Hepatocyte (in vitro differentiated cells): ENCODE data around the gene NOXA1. TPM values are rescaled to one million over a fixed set of nuclear protein-coding genes. Genes with fewer than 3 reads are reported as not detected.
"Not testable (repeated sequence)": the region's sequence is repeated elsewhere in the genome, so short reads cannot be mapped to it uniquely, and the experiment has no call there.

ENCODE experiments used
- DNase-seq: peaks from one replicate; pipeline ENCODE4 v3.0.0-alpha.2; 2016; ENCODE audit warnings: low spot score
- H2AFZ ChIP-seq: fragments of 200-600 bp; sonication (generic); 2 replicates; pipeline ENCODE4 v1.6.0; 2016; ENCODE audit warnings: antibody characterized with exemption, mild to moderate bottlenecking
- H3K27ac ChIP-seq: fragments of 200-600 bp; sonication (generic); 2 replicates; pipeline ENCODE4 v1.5.1; 2016; ENCODE audit warnings: mild to moderate bottlenecking
- H3K27me3 ChIP-seq: fragments of 200-600 bp; sonication (generic); 2 replicates; pipeline ENCODE4 v1.6.1; 2016
- H3K36me3 ChIP-seq: fragments of 200-600 bp; sonication (generic); replicated peaks from 2 replicates; pipeline ENCODE4 v1.5.1; 2016; ENCODE audit warnings: low read depth; ENCODE audit not compliant: insufficient read depth
- H3K4me1 ChIP-seq: fragments of 200-600 bp; sonication (generic); 2 replicates; pipeline ENCODE4 v1.5.1; 2016; ENCODE audit warnings: mild to moderate bottlenecking, moderate library complexity; ENCODE audit not compliant: insufficient read depth
- H3K4me2 ChIP-seq: fragments of 200-600 bp; sonication (generic); 2 replicates; pipeline ENCODE4 v1.6.0; 2016
- H3K4me3 ChIP-seq: fragments of 200-600 bp; sonication (generic); 2 replicates; pipeline ENCODE4 v1.5.1; 2016; ENCODE audit warnings: mild to moderate bottlenecking
- H3K79me2 ChIP-seq: fragments of 200-600 bp; sonication (generic); 2 replicates; pipeline ENCODE4 v1.6.0; 2017; ENCODE audit warnings: mild to moderate bottlenecking
- H3K9me2 ChIP-seq: fragments of 200-600 bp; sonication (generic); replicated peaks from 2 replicates; pipeline ENCODE4 v1.6.0; 2017; ENCODE audit warnings: mild to moderate bottlenecking; ENCODE audit not compliant: insufficient read depth
- H3K9me3 ChIP-seq: fragments of 200-600 bp; sonication (generic); 2 replicates; pipeline ENCODE4 v1.5.1; 2016; ENCODE audit warnings: low read depth, mild to moderate bottlenecking
- H4K20me1 ChIP-seq: fragments of 200-600 bp; sonication (generic); 2 replicates; pipeline ENCODE4 v1.6.0; 2016; ENCODE audit warnings: mild to moderate bottlenecking; ENCODE audit not compliant: insufficient read depth, poor library complexity, severe bottlenecking
- EZH2 ChIP-seq: fragments of 200-600 bp; sonication (generic); IDR thresholded peaks from 2 replicates; pipeline ENCODE4 v1.6.1; 2016; ENCODE audit warnings: antibody characterized with exemption, mild to moderate bottlenecking, borderline replicate concordance
- EZH2phosphoT487 ChIP-seq: fragments of 200-600 bp; sonication (generic); IDR thresholded peaks from one replicate; pipeline ENCODE4 v1.6.1; 2018; ENCODE audit warnings: antibody characterized with exemption, mild to moderate bottlenecking, low read depth, moderate library complexity; ENCODE audit not compliant: unreplicated experiment, severe bottlenecking
- WGBS: methylation state at CpG from one replicate; pipeline ENCODE4 v1.1.6; 2016; ENCODE audit warnings: low lambda C conversion rate; ENCODE audit errors: missing lambda C conversion rate; 5-methylcytosine and 5-hydroxymethylcytosine counted together
- polyA plus RNA-seq: library from polyadenylated mRNA; unstranded; fragments of >200 nt; fragmentation: Nextera tagmentation; extraction: Ambion mirVana; gene quantifications from 2 replicates; pipeline ENCODE4 v1.2.1, GENCODE V29; 2016
- total RNA-seq: library from RNA; depleted of rRNA; stranded (reverse); fragments of >200 nt; gene quantifications from 2 replicates; pipeline ENCODE4 v1.2.3, GENCODE V29; 2014
- TF ChIP-seq, protein P1 (sequence below): fragments of 200-600 bp; sonication (generic); IDR thresholded peaks from 2 replicates; pipeline ENCODE4 v1.5.1; 2016; ENCODE audit warnings: antibody characterized with exemption, mild to moderate bottlenecking; ENCODE audit not compliant: poor library complexity

The NOXA1 gene
- total and polyA plus RNA-seq, 2 experiments from 2014 or later: 7.2 to 12.5 TPM

DNA sequence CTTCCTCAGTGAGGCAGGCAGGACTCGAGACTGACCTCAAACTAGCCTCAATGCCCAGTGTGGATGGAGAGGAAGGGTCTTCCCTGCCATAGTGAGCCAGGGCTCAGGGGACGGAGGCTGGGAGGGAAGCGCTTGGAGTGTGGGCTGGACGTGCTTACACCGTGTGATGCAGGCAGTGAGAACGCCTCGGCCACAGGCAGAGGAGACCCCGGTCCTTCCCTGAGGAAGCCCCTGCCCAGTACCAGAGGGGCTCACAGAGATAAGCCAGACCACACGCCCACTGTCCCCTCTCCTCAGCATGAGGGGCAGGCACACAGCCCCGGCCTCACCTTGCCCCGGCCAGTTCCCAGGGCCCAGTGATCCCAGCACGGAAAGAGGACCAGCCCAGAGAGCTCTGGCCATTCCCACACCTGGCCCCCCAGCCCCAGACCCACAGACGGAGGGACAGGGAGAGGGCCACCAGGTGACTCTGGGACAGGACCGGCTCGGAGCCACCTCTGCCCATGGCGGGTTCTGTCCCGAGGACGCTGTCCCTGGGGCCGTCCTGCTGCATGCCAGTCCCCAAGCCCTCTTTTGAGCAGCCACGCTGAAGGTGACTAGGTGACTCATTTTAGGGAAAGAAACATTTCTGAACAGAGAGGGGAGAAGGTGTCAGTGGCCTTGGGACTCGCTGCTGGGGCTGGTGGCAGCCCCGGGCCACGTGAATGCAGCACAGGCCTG, 42.0 kb downstream of the NOXA1 start:
- Histone ChIP-seq H2AFZ (no peak overlapping the region), H4K20me1 (no peaks in the 10 kb centered on the region), H3K9me3 (no peaks in the 10 kb centered on the region), H3K9me2 (no peaks in the 10 kb centered on the region), H3K36me3 (no peaks in the 10 kb centered on the region), H3K27me3 (no peaks in the 10 kb centered on the region), H3K27ac (no peak overlapping the region), H3K79me2 (no peaks in the 10 kb centered on the region), H3K4me1 (no peaks in the 10 kb centered on the region), H3K4me3 (no peak overlapping the region), H3K4me2 (no peak overlapping the region)
- DNase-seq: no peak
- TF ChIP-seq EZH2phosphoT487: no peak
- no peak for TF ChIP-seq EZH2
- TF ChIP-seq, protein P1, sequence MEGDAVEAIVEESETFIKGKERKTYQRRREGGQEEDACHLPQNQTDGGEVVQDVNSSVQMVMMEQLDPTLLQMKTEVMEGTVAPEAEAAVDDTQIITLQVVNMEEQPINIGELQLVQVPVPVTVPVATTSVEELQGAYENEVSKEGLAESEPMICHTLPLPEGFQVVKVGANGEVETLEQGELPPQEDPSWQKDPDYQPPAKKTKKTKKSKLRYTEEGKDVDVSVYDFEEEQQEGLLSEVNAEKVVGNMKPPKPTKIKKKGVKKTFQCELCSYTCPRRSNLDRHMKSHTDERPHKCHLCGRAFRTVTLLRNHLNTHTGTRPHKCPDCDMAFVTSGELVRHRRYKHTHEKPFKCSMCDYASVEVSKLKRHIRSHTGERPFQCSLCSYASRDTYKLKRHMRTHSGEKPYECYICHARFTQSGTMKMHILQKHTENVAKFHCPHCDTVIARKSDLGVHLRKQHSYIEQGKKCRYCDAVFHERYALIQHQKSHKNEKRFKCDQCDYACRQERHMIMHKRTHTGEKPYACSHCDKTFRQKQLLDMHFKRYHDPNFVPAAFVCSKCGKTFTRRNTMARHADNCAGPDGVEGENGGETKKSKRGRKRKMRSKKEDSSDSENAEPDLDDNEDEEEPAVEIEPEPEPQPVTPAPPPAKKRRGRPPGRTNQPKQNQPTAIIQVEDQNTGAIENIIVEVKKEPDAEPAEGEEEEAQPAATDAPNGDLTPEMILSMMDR: no peak
- WGBS: 93% methylated on average over 23 of the region's 23 CpGs

- Histone ChIP-seq H4K20me1 (no peaks in the 10 kb centered on the region), H3K9me3 (no peaks in the 10 kb centered on the region), H3K9me2 (no peaks in the 10 kb centered on the region), H2AFZ (no peak overlapping the region), H3K27me3 (no peaks in the 10 kb centered on the region), H3K79me2 (no peaks in the 10 kb centered on the region), H3K4me3 (no peak overlapping the region), H3K4me2 (no peak overlapping the region), H3K27ac (no peak overlapping the region), H3K4me1 (no peaks in the 10 kb centered on the region), H3K36me3 (no peaks in the 10 kb centered on the region)
- DNase-seq: no peak
- TF ChIP-seq, protein P1: no peak
- TF ChIP-seq EZH2 (no peak), EZH2phosphoT487 (no peak)
- WGBS: 91% methylated on average over 23 of the region's 23 CpGs
Observed at GRCh38 chr9:137465720-137466388, 42.7 kb downstream of the NOXA1 start.

- not testable (repeated sequence) for H3K9me3 ChIP-seq, DNase-seq, H3K27ac ChIP-seq, H3K9me2 ChIP-seq, H3K36me3 ChIP-seq, H3K4me3 ChIP-seq, H3K79me2 ChIP-seq, H3K27me3 ChIP-seq, H4K20me1 ChIP-seq, H3K4me2 ChIP-seq, H3K4me1 ChIP-seq, H2AFZ ChIP-seq
- WGBS: 97% methylated on average over 15 of the region's 35 CpGs
Observed at GRCh38 chr9:137466389-137467085, 43.3 kb downstream of the NOXA1 start.

GRCh38 chr9:137467161-137467581, 44.0 kb downstream of the NOXA1 start:
- H3K4me3 ChIP-seq: no peak overlapping the region
- no peaks in the 10 kb centered on the region for H3K79me2 ChIP-seq
- H3K36me3 ChIP-seq: no peaks in the 10 kb centered on the region
- no peaks in the 10 kb centered on the region for H3K9me3 ChIP-seq
- H3K4me2 ChIP-seq: no peak overlapping the region
- TF ChIP-seq EZH2phosphoT487 (no peak), EZH2 (no peak)
- TF ChIP-seq, protein P1: no peak
- no peak overlapping the region for H2AFZ ChIP-seq
- no peaks in the 10 kb centered on the region for H3K27me3 ChIP-seq
- H3K9me2 ChIP-seq: no peaks in the 10 kb centered on the region
- H4K20me1 ChIP-seq: no peaks in the 10 kb centered on the region
- H3K4me1 ChIP-seq: no peaks in the 10 kb centered on the region
- WGBS: 93% methylated on average over 16 of the region's 16 CpGs
- DNase-seq: no peak
- no peak overlapping the region for H3K27ac ChIP-seq
